Endothelial cell (in vitro differentiated cells): ENCODE results near the gene KCNJ5. TPM values are rescaled to one million over a fixed set of nuclear protein-coding genes. Genes with fewer than 3 reads are reported as not detected.

Experiments
- DNase-seq: peaks from one replicate; pipeline ENCODE4 v3.0.0; 2021; ENCODE audit warnings: low spot score
- H3K27ac Mint-ChIP-seq: one replicate; pipeline ENCODE4 v1.8.0; 2021; ENCODE audit warnings: mixed read lengths, inconsistent platforms; ENCODE audit not compliant: unreplicated experiment
- H3K27me3 Mint-ChIP-seq: one replicate; pipeline ENCODE4 v1.8.0; 2021; ENCODE audit warnings: mild to moderate bottlenecking, moderate library complexity, mixed read lengths, inconsistent platforms; ENCODE audit not compliant: unreplicated experiment
- H3K36me3 Mint-ChIP-seq: one replicate; pipeline ENCODE4 v1.8.0; 2021; ENCODE audit warnings: mild to moderate bottlenecking, low read depth, mixed read lengths, inconsistent platforms; ENCODE audit not compliant: unreplicated experiment
- H3K4me1 Mint-ChIP-seq: one replicate; pipeline ENCODE4 v1.8.0; 2021; ENCODE audit warnings: mild to moderate bottlenecking, mixed read lengths, inconsistent platforms; ENCODE audit not compliant: unreplicated experiment
- H3K4me3 Mint-ChIP-seq: one replicate; pipeline ENCODE4 v1.8.0; 2021; ENCODE audit warnings: mild to moderate bottlenecking, mixed read lengths, inconsistent platforms; ENCODE audit not compliant: unreplicated experiment
- H3K9me3 Mint-ChIP-seq: one replicate; pipeline ENCODE4 v1.8.0; 2021; ENCODE audit warnings: mixed read lengths, inconsistent platforms; ENCODE audit not compliant: unreplicated experiment
- CTCF ChIP-seq: fragments of 200-600 bp; sonication (generic); IDR thresholded peaks from one replicate; pipeline ENCODE4 v1.5.0; 2021; ENCODE audit warnings: antibody characterized with exemption; ENCODE audit not compliant: unreplicated experiment
- total RNA-seq: library from RNA; stranded (reverse); fragmentation: NEBNext Ultra II Directional; extraction: Animal tissue kit (Norgen Biotek cat#: 25700); gene quantifications from one replicate; pipeline ENCODE4 v1.2.1, GENCODE V29; 2021; ENCODE audit not compliant: unreplicated experiment

Gene KCNJ5
- total RNA-seq, 1 donor from 2014 or later: 0.05 TPM

GRCh38 chr11:128908391-128909246, 17.5 kb downstream of the KCNJ5 start:
- Mint-ChIP-seq H3K4me3 (no peak overlapping the region), H3K9me3 (no peaks in the 10 kb centered on the region), H3K27ac (no peak overlapping the region), H3K36me3 (no peaks in the 10 kb centered on the region), H3K4me1 (peaks cover 12% of the 10 kb centered on the region), H3K27me3 (peaks cover 19% of the 10 kb centered on the region)
- TF ChIP-seq CTCF: no peak
- no peak for DNase-seq

- H3K4me3 Mint-ChIP-seq: no peak overlapping the region
- H3K9me3 Mint-ChIP-seq: no peaks in the 10 kb centered on the region
- TF ChIP-seq CTCF: no peak
- no peaks in the 10 kb centered on the region for H3K36me3 Mint-ChIP-seq
- H3K27me3 Mint-ChIP-seq: peaks cover 12% of the 10 kb centered on the region
- peaks cover 4% of the 10 kb centered on the region for H3K4me1 Mint-ChIP-seq
- H3K27ac Mint-ChIP-seq: no peak overlapping the region
- no peak for DNase-seq
These were observed 18.4 kb downstream of the KCNJ5 start for GRCh38 chr11:128909438-128910125.

- H3K4me1 Mint-ChIP-seq: peaks cover 3% of the 10 kb centered on the region
- no peak overlapping the region for H3K27ac Mint-ChIP-seq
- peaks cover 11% of the 10 kb centered on the region for H3K27me3 Mint-ChIP-seq
- no peaks in the 10 kb centered on the region for H3K9me3 Mint-ChIP-seq
- no peak overlapping the region for H3K4me3 Mint-ChIP-seq
- DNase-seq: no peak
- H3K36me3 Mint-ChIP-seq: no peaks in the 10 kb centered on the region
- TF ChIP-seq CTCF: no peak
These were observed 19.4 kb downstream of the KCNJ5 start for GRCh38 chr11:128910576-128910975.

- Mint-ChIP-seq H3K36me3 (peaks cover 5% of the 10 kb centered on the region), H3K4me3 (no peak overlapping the region), H3K27ac (no peak overlapping the region), H3K4me1 (peaks cover under 1% of the 10 kb centered on the region), H3K9me3 (no peaks in the 10 kb centered on the region), H3K27me3 (peaks cover 10% of the 10 kb centered on the region)
- TF ChIP-seq CTCF: no peak
- DNase-seq: no peak
These were observed 20.1 kb downstream of the KCNJ5 start for GRCh38 chr11:128911239-128911638.

- Mint-ChIP-seq H3K27ac (no peak overlapping the region), H3K36me3 (peaks cover 5% of the 10 kb centered on the region), H3K27me3 (peaks cover 10% of the 10 kb centered on the region), H3K4me1 (no peaks in the 10 kb centered on the region), H3K4me3 (no peak overlapping the region), H3K9me3 (no peaks in the 10 kb centered on the region)
- no peak for DNase-seq
- TF ChIP-seq CTCF: no peak
These were observed 20.5 kb downstream of the KCNJ5 start for GRCh38 chr11:128911701-128912100.
